GM12878 (cell line): ENCODE results near the gene PRR5. TPM values are rescaled to one million over a fixed set of nuclear protein-coding genes. Genes with fewer than 3 reads are reported as not detected.

Source experiments
- ATAC-seq: fragments of 200-7000 bp; cut with Tn5 transposase; 3 replicates; pipeline ENCODE4 v1.9.1; 2020; ENCODE audit warnings: mild to moderate bottlenecking, moderate library complexity
- BruUV-seq: library from RNA; stranded (reverse); fragments of 400-500 nt; replicated peaks from 2 replicates; lab custom pipeline; 2021; lab: Mats Ljungman, UMichigan
- CTCF ChIA-PET: fragments of 300-600 bp; sonication (Branson Sonifier 250); formaldehyde crosslinking; extraction: SDS; loops from one replicate; lab custom pipeline; 2021; ENCODE audit warnings: inconsistent platforms; lab: Yijun Ruan, JAX
- POLR2A ChIA-PET: fragments of 350-600 bp; formaldehyde crosslinking; extraction: SDS; loops from one replicate; lab custom pipeline; 2021; ENCODE audit warnings: inconsistent platforms; lab: Charles Lee
- RAD21 ChIA-PET: fragments of 300-600 bp; sonication (Branson Sonifier 250); formaldehyde crosslinking; loops from one replicate; lab custom pipeline; 2023; ENCODE audit warnings: antibody characterized with exemption; ENCODE audit not compliant: unreplicated experiment; lab: Charles Lee
- SMC1A ChIA-PET: fragments of 300-600 bp; sonication (Branson Sonifier 250); formaldehyde crosslinking; loops from one replicate; lab custom pipeline; 2023; ENCODE audit not compliant: unreplicated experiment, uncharacterized antibody; lab: Charles Lee
- DNase-seq: peaks from one replicate; pipeline ENCODE4 v3.0.0-alpha.2; 2011; ENCODE audit warnings: low read depth, low spot score
- FAIRE-seq: peaks from 3 replicates; lab custom pipeline; 2011; peaks lifted over from hg19 to GRCh38; lab: Jason Lieb, UNC
- H2AFZ ChIP-seq: 2 replicates; pipeline ENCODE4 v1.6.0; 2011; ENCODE audit warnings: low read depth, low read length, control low read depth; ENCODE audit not compliant: control insufficient read depth
- H3K27ac ChIP-seq: 2 replicates; pipeline ENCODE4 v1.5.1; 2011; ENCODE audit warnings: control low read depth; ENCODE audit not compliant: control insufficient read depth, insufficient read depth
- H3K27me3 ChIP-seq, 2 experiments: replicated peaks in 1 of 2; 2 replicates each; pipeline versions ENCODE4 v1.6.0 to v1.6.1; 2011; ENCODE audit warnings: low read length in 1 of 2; ENCODE audit not compliant: control insufficient read depth in 2 of 2, insufficient read depth in 2 of 2
- H3K36me3 ChIP-seq, 2 experiments: 2 replicates each; pipeline ENCODE4 v1.5.1; 2011; ENCODE audit warnings: low read length in 1 of 2; ENCODE audit not compliant: control insufficient read depth in 2 of 2, insufficient read depth in 2 of 2
- H3K4me1 ChIP-seq: 2 replicates; pipeline ENCODE4 v1.6.1; 2011; ENCODE audit warnings: mild to moderate bottlenecking, low read length, moderate library complexity, mixed read lengths; ENCODE audit not compliant: control insufficient read depth, insufficient read depth
- H3K4me2 ChIP-seq: 2 replicates; pipeline ENCODE4 v1.6.0; 2011; ENCODE audit warnings: control low read depth; ENCODE audit not compliant: control insufficient read depth, insufficient read depth
- H3K4me3 ChIP-seq: fragments of 200-600 bp; sonication (generic); 2 replicates; pipeline ENCODE4 v1.5.1; 2016
- H3K79me2 ChIP-seq: 2 replicates; pipeline ENCODE4 v1.6.0; 2011; ENCODE audit warnings: low read length; ENCODE audit not compliant: control insufficient read depth, insufficient read depth
- H3K9ac ChIP-seq: 2 replicates; pipeline ENCODE4 v1.8.0; 2011; ENCODE audit warnings: low read length, control low read depth, mixed read lengths; ENCODE audit not compliant: control insufficient read depth, insufficient read depth
- H3K9me3 ChIP-seq: replicated peaks from 3 replicates; pipeline ENCODE4 v1.5.1; 2011; ENCODE audit warnings: mild to moderate bottlenecking, low read length; ENCODE audit not compliant: control insufficient read depth, insufficient read depth
- H4K20me1 ChIP-seq: 2 replicates; pipeline ENCODE4 v1.6.0; 2011; ENCODE audit not compliant: control insufficient read depth, insufficient read depth
- ATF7 ChIP-seq: fragments of 450-650 bp; IDR thresholded peaks from 2 replicates; pipeline ENCODE4 v1.6.1; 2016; ENCODE audit warnings: low read depth, mild to moderate bottlenecking
- DPF2 ChIP-seq: fragments of 450-650 bp; IDR thresholded peaks from 2 replicates; pipeline ENCODE4 v1.6.1; 2017; ENCODE audit warnings: mild to moderate bottlenecking
- GATAD2B ChIP-seq: fragments of 450-650 bp; conservative IDR thresholded peaks from 2 replicates; pipeline ENCODE4 v1.6.1; 2017; ENCODE audit warnings: low read depth, mild to moderate bottlenecking, moderate library complexity
- HDAC2 ChIP-seq: fragments of 200-600 bp; sonication (generic); IDR thresholded peaks from 2 replicates; pipeline ENCODE4 v1.6.1; 2017
- IKZF2 ChIP-seq, 2 experiments: fragments of 450-650 bp; IDR thresholded peaks; 2 replicates each; pipeline ENCODE4 v1.6.1; 2017; ENCODE audit warnings: mild to moderate bottlenecking in 2 of 2, moderate library complexity in 2 of 2
- MEF2B ChIP-seq: fragments of 450-650 bp; IDR thresholded peaks from 2 replicates; pipeline ENCODE4 v1.6.1; 2018; ENCODE audit warnings: mild to moderate bottlenecking, moderate library complexity; ENCODE audit not compliant: partially characterized antibody, poor library complexity, severe bottlenecking
- MTA2 ChIP-seq: fragments of 450-650 bp; IDR thresholded peaks from 2 replicates; pipeline ENCODE4 v1.6.1; 2016; ENCODE audit warnings: low read depth, mild to moderate bottlenecking, moderate library complexity
- NBN ChIP-seq: fragments of 450-650 bp; IDR thresholded peaks from 2 replicates; pipeline ENCODE4 v1.6.1; 2016
- NRF1 ChIP-seq: conservative IDR thresholded peaks from 2 replicates; pipeline ENCODE4 v1.6.1; 2011; ENCODE audit warnings: mild to moderate bottlenecking, low read depth, low read length, improper control_type of control experiment
- PML ChIP-seq: IDR thresholded peaks from 2 replicates; pipeline ENCODE4 v1.6.1; 2012; ENCODE audit warnings: low read length, inconsistent platforms
- POU2F2 ChIP-seq: IDR thresholded peaks from 3 replicates; pipeline ENCODE4 v1.6.1; 2011; ENCODE audit warnings: low read depth, mild to moderate bottlenecking, low read length, borderline replicate concordance
- USF2 ChIP-seq: IDR thresholded peaks from 2 replicates; pipeline ENCODE4 v1.6.1; 2011; ENCODE audit warnings: low read depth, low read length, improper control_type of control experiment, borderline replicate concordance
- ZBTB33 ChIP-seq: fragments of 450-650 bp; IDR thresholded peaks from 2 replicates; pipeline ENCODE4 v1.6.1; 2017; ENCODE audit warnings: mild to moderate bottlenecking
- WGBS: methylation state at CpG from one replicate; pipeline ENCODE4 v1.1.6; 2016; ENCODE audit warnings: low lambda C conversion rate; ENCODE audit not compliant: insufficient replicate concordance, insufficient coverage; ENCODE audit errors: missing lambda C conversion rate; 5-methylcytosine and 5-hydroxymethylcytosine counted together
- in situ Hi-C: fragments of 300-500 bp; cut with MboI; formaldehyde crosslinking; loops from 9 replicates; pipeline ENCODE4 v1.14.3; 2018; ENCODE audit warnings: mixed read lengths
- intact Hi-C: fragments of 100-400 bp; cut with micrococcal nuclease; formaldehyde crosslinking; loops from one replicate; pipeline ENCODE4 v1.14.2; 2022; ENCODE audit not compliant: unreplicated experiment
- polyA plus RNA-seq, 11 experiments: library from polyadenylated mRNA; depleted of rRNA in 4 of 11; unstranded in 6 of 11; stranded (reverse) in 5 of 11; fragments of >200 nt; fragmentation: Nextera tagmentation in 4 of 11; fragmentation: Illumina TruSeq in 1 of 11; extraction: Ambion mirVana in 4 of 11; extraction: Trizol in 1 of 11; gene quantifications; 1 replicate in 1 of 11; 2 replicates in 10 of 11; pipeline versions ENCODE4 v1.2.1 to v1.2.3, GENCODE V29; 2011 to 2016; ENCODE audit warnings: inconsistent platforms in 2 of 11, missing spikeins in 2 of 11, low read depth in 1 of 11
- total RNA-seq, 4 experiments: library from RNA; depleted of rRNA in 3 of 4; stranded (reverse); fragments of >200 nt in 3 of 4; fragmentation: Illumina TruSeq in 1 of 4; extraction: Trizol in 1 of 4; gene quantifications; 2 replicates each; pipeline versions ENCODE4 v1.2.1 to v1.2.3, GENCODE V29; 2013 to 2021
- TF ChIP-seq, protein P1 (sequence below): fragments of 450-650 bp; IDR thresholded peaks from 2 replicates; pipeline ENCODE4 v1.6.1; 2014; ENCODE audit warnings: mild to moderate bottlenecking

The PRR5 gene
- total and polyA plus RNA-seq, 10 of the 15 experiments (the other 5 are each of a cell fraction or from before 2014, with no cell fraction given), result 0.03 to 9.4 (median 1.5) TPM

GRCh38 chr22:44714703-44715350 is 12.8 kb downstream of the PRR5 start:
- ChIA-PET CTCF (interaction anchor here (1.0 kb wide), 1 partner anchor 11 kb away, joined by 3 read pairs; no protein-coding TSS in a partner anchor), POLR2A (no interaction called here), SMC1A (no interaction called here), RAD21 (no interaction called here)
- no peak overlapping the region for H3K27ac ChIP-seq
- no TSS peak for BruUV-seq
- no peak for ATAC-seq
- no peaks in the 10 kb centered on the region for H3K9me3 ChIP-seq
- no peak overlapping the region for H3K9ac ChIP-seq
- H2AFZ ChIP-seq, result no peak overlapping the region
- in situ Hi-C loops (no loop called here), intact Hi-C loops (no loop called here)
- H3K4me3 ChIP-seq, result no peak overlapping the region
- no peaks in the 10 kb centered on the region for H3K27me3 ChIP-seq
- no peaks in the 10 kb centered on the region for H4K20me1 ChIP-seq
- no peaks in the 10 kb centered on the region for H3K79me2 ChIP-seq
- TF ChIP-seq NRF1 (no peak), USF2 (no peak), HDAC2 (no peak)
- no peak overlapping the region for H3K4me2 ChIP-seq
- H3K36me3 ChIP-seq, result no peaks in the 10 kb centered on the region; a peak in 1 of 4 replicates
- DNase-seq, result no peak
- no peak for FAIRE-seq
- 56% methylated on average over 17 of the region's 18 CpGs for WGBS
- peaks cover 12% of the 10 kb centered on the region for H3K4me1 ChIP-seq

GRCh38 chr22:44718418-44718817 is 16.4 kb downstream of the PRR5 start:
- DNase-seq (peak; percentile 56), FAIRE-seq (peak; percentile 27), ATAC-seq (peak; percentile 84)
- RAD21 ChIA-PET, result no interaction called here
- POLR2A ChIA-PET, result no interaction called here
- intact Hi-C loops, result no loop called here
- 2% methylated on average over 3 of the region's 3 CpGs for WGBS
- H3K9ac ChIP-seq, result no peak overlapping the region
- H3K36me3 ChIP-seq, result no peaks in the 10 kb centered on the region; a peak in 2 of 4 replicates
- peaks cover 4% of the 10 kb centered on the region for H3K4me1 ChIP-seq
- no peak overlapping the region for H3K4me3 ChIP-seq
- CTCF ChIA-PET, result interaction anchor here (0.6 to 1.4 kb wide), 3 partner anchors 18 to 34 kb away, joined by 3 to 4 read pairs (median 3); no protein-coding TSS in a partner anchor
- H3K27ac ChIP-seq, result no peak overlapping the region
- H3K4me2 ChIP-seq, result no peak overlapping the region
- H2AFZ ChIP-seq, result no peak overlapping the region
- no peaks in the 10 kb centered on the region for H4K20me1 ChIP-seq
- H3K79me2 ChIP-seq, result no peaks in the 10 kb centered on the region
- SMC1A ChIA-PET, result interaction anchor here (0.8 to 1.3 kb wide), 2 partner anchors 10 to 14 kb away, joined by 3 to 4 read pairs; no protein-coding TSS in a partner anchor
- no TSS peak for BruUV-seq
- no peaks in the 10 kb centered on the region for H3K9me3 ChIP-seq
- H3K27me3 ChIP-seq, result no peaks in the 10 kb centered on the region
- in situ Hi-C loops, result no loop called here
- TF ChIP-seq MTA2 (peak; percentile 24; the same call in 1 of the 2 replicates), NRF1 (no peak), NBN (0 out of 2 replicates have a peak, but pooled peaks have one; percentile 27), GATAD2B (0 out of 2 replicates have a peak, but pooled peaks have one; percentile 22), POU2F2 (0 out of 3 replicates have a peak, but pooled peaks have one; percentile 41), IKZF2 (IDR thresholded peaks at IDR 0.05) (peak; percentile 41 to 55; a peak in 2 of 4 replicates), MEF2B (peak; percentile 30), ZBTB33 (no peak), PML (no peak), ATF7 (0 out of 2 replicates have a peak, but pooled peaks have one; percentile 20), DPF2 (no peak)
- TF ChIP-seq, protein P1, sequence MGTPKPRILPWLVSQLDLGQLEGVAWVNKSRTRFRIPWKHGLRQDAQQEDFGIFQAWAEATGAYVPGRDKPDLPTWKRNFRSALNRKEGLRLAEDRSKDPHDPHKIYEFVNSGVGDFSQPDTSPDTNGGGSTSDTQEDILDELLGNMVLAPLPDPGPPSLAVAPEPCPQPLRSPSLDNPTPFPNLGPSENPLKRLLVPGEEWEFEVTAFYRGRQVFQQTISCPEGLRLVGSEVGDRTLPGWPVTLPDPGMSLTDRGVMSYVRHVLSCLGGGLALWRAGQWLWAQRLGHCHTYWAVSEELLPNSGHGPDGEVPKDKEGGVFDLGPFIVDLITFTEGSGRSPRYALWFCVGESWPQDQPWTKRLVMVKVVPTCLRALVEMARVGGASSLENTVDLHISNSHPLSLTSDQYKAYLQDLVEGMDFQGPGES, result no peak
